Measurements from ENCODE around the gene C16orf86.

- no peak for TF ChIP-seq CTCF (IDR thresholded peaks at IDR 0.05; ENCODE audit: low read length)
- TF ChIP-seq EZH2phosphoT487 (IDR thresholded peaks at IDR 0.05; ENCODE audit: low read length): no peak
- no peak for TF ChIP-seq EZH2 (optimal IDR thresholded peaks at IDR 0.05; ENCODE audit: low read depth, low read length)
Observed at GRCh38 chr16:67657751-67658518, 8.7 kb upstream of the C16orf86 start.

All from MM.1S (cell line).